ENCODE measurements around the gene MSI2.

MSI2 gene

GRCh38 chr17:57247261-57247660 lies 9.1 kb upstream of the MSI2 start:
- no peak overlapping the region for H2BK15ac ChIP-seq (replicated peaks; ENCODE audit: low read depth)
- H3K4ac ChIP-seq (ENCODE audit: low read depth, low read length) = no peak overlapping the region
- no peak overlapping the region for H3K18ac ChIP-seq (ENCODE audit: low read length)
- H4K8ac ChIP-seq (ENCODE audit: low read depth, low read length) = no peak overlapping the region
- no peak overlapping the region for H3K4me3 ChIP-seq (ENCODE audit: low read length)
- WGBS (ENCODE audit: extremely low coverage, insufficient coverage, low lambda C conversion rate) = no CpG with 5 or more reads among the region's 6 CpGs
- no peak overlapping the region for H3K23ac ChIP-seq (ENCODE audit: low read length)
- H3K27ac ChIP-seq (ENCODE audit: low read depth, low read length) = no peak overlapping the region
- H3K4me2 ChIP-seq (ENCODE audit: low read length) = no peak overlapping the region
- no peak for DNase-seq
- H3K56ac ChIP-seq (ENCODE audit: low read length) = no peak overlapping the region
- H3K9ac ChIP-seq (ENCODE audit: low read length) = no peak overlapping the region
- no peaks in the 10 kb centered on the region for H3K79me2 ChIP-seq (ENCODE audit: control insufficient read depth, insufficient read depth, low read length)
- no peak overlapping the region for H4K5ac ChIP-seq (ENCODE audit: low read length)
- H3K36me3 ChIP-seq (ENCODE audit: control insufficient read depth, insufficient read depth, low read length) = no peaks in the 10 kb centered on the region
- H3K4me1 ChIP-seq (ENCODE audit: control insufficient read depth, low read depth, low read length) = no peaks in the 10 kb centered on the region
- H3K79me1 ChIP-seq (ENCODE audit: low read length) = no peaks in the 10 kb centered on the region
- no peak overlapping the region for H2BK5ac ChIP-seq (ENCODE audit: low read length)
- no peak overlapping the region for H2AK5ac ChIP-seq (ENCODE audit: low read length)
- no peak overlapping the region for H2BK120ac ChIP-seq (ENCODE audit: low read depth, low read length)
- no peaks in the 10 kb centered on the region for H3K27me3 ChIP-seq (ENCODE audit: insufficient read depth, low read length, poor library complexity)

GRCh38 chr17:57247913-57248312 lies 8.4 kb upstream of the MSI2 start:
- H2BK120ac ChIP-seq (ENCODE audit: low read depth, low read length) = no peak overlapping the region
- H3K27ac ChIP-seq (ENCODE audit: low read depth, low read length) = no peak overlapping the region
- no peak overlapping the region for H3K9ac ChIP-seq (ENCODE audit: low read length)
- no peaks in the 10 kb centered on the region for H3K27me3 ChIP-seq (ENCODE audit: insufficient read depth, low read length, poor library complexity)
- no peak overlapping the region for H2BK15ac ChIP-seq (replicated peaks; ENCODE audit: low read depth)
- no peak overlapping the region for H2BK5ac ChIP-seq (ENCODE audit: low read length)
- WGBS (ENCODE audit: extremely low coverage, insufficient coverage, low lambda C conversion rate) = no CpG with 5 or more reads among the region's 2 CpGs
- no peak overlapping the region for H2AK5ac ChIP-seq (ENCODE audit: low read length)
- no peak overlapping the region for H3K4ac ChIP-seq (ENCODE audit: low read depth, low read length)
- no peak overlapping the region for H3K4me2 ChIP-seq (ENCODE audit: low read length)
- H3K56ac ChIP-seq (ENCODE audit: low read length) = no peak overlapping the region
- DNase-seq = no peak
- H3K79me2 ChIP-seq (ENCODE audit: control insufficient read depth, insufficient read depth, low read length) = no peaks in the 10 kb centered on the region
- H3K4me3 ChIP-seq (ENCODE audit: low read length) = no peak overlapping the region
- H3K23ac ChIP-seq (ENCODE audit: low read length) = no peak overlapping the region
- H4K8ac ChIP-seq (ENCODE audit: low read depth, low read length) = no peak overlapping the region
- H3K79me1 ChIP-seq (ENCODE audit: low read length) = no peaks in the 10 kb centered on the region
- no peaks in the 10 kb centered on the region for H3K36me3 ChIP-seq (ENCODE audit: control insufficient read depth, insufficient read depth, low read length)
- no peak overlapping the region for H3K18ac ChIP-seq (ENCODE audit: low read length)
- H4K5ac ChIP-seq (ENCODE audit: low read length) = no peak overlapping the region
- no peaks in the 10 kb centered on the region for H3K4me1 ChIP-seq (ENCODE audit: control insufficient read depth, low read depth, low read length)

- Histone ChIP-seq H3K36me3 (ENCODE audit: control insufficient read depth, insufficient read depth, low read length) (no peaks in the 10 kb centered on the region), H3K9ac (ENCODE audit: low read length) (no peak overlapping the region), H2BK5ac (ENCODE audit: low read length) (no peak overlapping the region), H2BK15ac (replicated peaks; ENCODE audit: low read depth) (no peak overlapping the region), H3K4me2 (ENCODE audit: low read length) (no peak overlapping the region), H3K27me3 (ENCODE audit: insufficient read depth, low read length, poor library complexity) (no peaks in the 10 kb centered on the region), H3K79me2 (ENCODE audit: control insufficient read depth, insufficient read depth, low read length) (no peaks in the 10 kb centered on the region), H3K4ac (ENCODE audit: low read depth, low read length) (no peak overlapping the region), H2BK120ac (ENCODE audit: low read depth, low read length) (no peak overlapping the region), H2AK5ac (ENCODE audit: low read length) (no peak overlapping the region), H3K56ac (ENCODE audit: low read length) (no peak overlapping the region), H4K8ac (ENCODE audit: low read depth, low read length) (no peak overlapping the region), H3K79me1 (ENCODE audit: low read length) (no peaks in the 10 kb centered on the region), H3K4me1 (ENCODE audit: control insufficient read depth, low read depth, low read length) (no peaks in the 10 kb centered on the region), H3K4me3 (ENCODE audit: low read length) (no peak overlapping the region), H3K18ac (ENCODE audit: low read length) (no peak overlapping the region), H3K23ac (ENCODE audit: low read length) (no peak overlapping the region), H3K27ac (ENCODE audit: low read depth, low read length) (no peak overlapping the region), H4K5ac (ENCODE audit: low read length) (no peak overlapping the region)
- no peak for DNase-seq
- no CpG with 5 or more reads among the region's 1 CpG for WGBS (ENCODE audit: extremely low coverage, insufficient coverage, low lambda C conversion rate)
Observed at GRCh38 chr17:57249520-57249919, 6.8 kb upstream of the MSI2 start.

GRCh38 chr17:57251211-57251787 lies 5.0 kb upstream of the MSI2 start:
- H3K36me3 ChIP-seq (ENCODE audit: control insufficient read depth, insufficient read depth, low read length) = no peaks in the 10 kb centered on the region
- no CpG with 5 or more reads among the region's 1 CpG for WGBS (ENCODE audit: extremely low coverage, insufficient coverage, low lambda C conversion rate)
- no peak overlapping the region for H2BK120ac ChIP-seq (ENCODE audit: low read depth, low read length)
- H3K23ac ChIP-seq (ENCODE audit: low read length) = no peak overlapping the region
- no peak overlapping the region for H3K9ac ChIP-seq (ENCODE audit: low read length)
- H3K4ac ChIP-seq (ENCODE audit: low read depth, low read length) = no peak overlapping the region
- H2BK5ac ChIP-seq (ENCODE audit: low read length) = no peak overlapping the region
- no peak overlapping the region for H3K4me3 ChIP-seq (ENCODE audit: low read length)
- H3K79me2 ChIP-seq (ENCODE audit: control insufficient read depth, insufficient read depth, low read length) = no peaks in the 10 kb centered on the region
- no peak for DNase-seq
- no peak overlapping the region for H3K4me2 ChIP-seq (ENCODE audit: low read length)
- H4K8ac ChIP-seq (ENCODE audit: low read depth, low read length) = no peak overlapping the region
- no peak overlapping the region for H2BK15ac ChIP-seq (replicated peaks; ENCODE audit: low read depth)
- no peak overlapping the region for H4K5ac ChIP-seq (ENCODE audit: low read length)
- H3K18ac ChIP-seq (ENCODE audit: low read length) = no peak overlapping the region
- no peak overlapping the region for H3K56ac ChIP-seq (ENCODE audit: low read length)
- H3K79me1 ChIP-seq (ENCODE audit: low read length) = no peaks in the 10 kb centered on the region
- H2AK5ac ChIP-seq (ENCODE audit: low read length) = no peak overlapping the region
- no peak overlapping the region for H3K27ac ChIP-seq (ENCODE audit: low read depth, low read length)
- no peaks in the 10 kb centered on the region for H3K27me3 ChIP-seq (ENCODE audit: insufficient read depth, low read length, poor library complexity)
- no peaks in the 10 kb centered on the region for H3K4me1 ChIP-seq (ENCODE audit: control insufficient read depth, low read depth, low read length)

GRCh38 chr17:57253362-57254065 lies 2.8 kb upstream of the MSI2 start:
- Histone ChIP-seq H2BK5ac (ENCODE audit: low read length) (no peak overlapping the region), H3K9ac (ENCODE audit: low read length) (no peak overlapping the region), H3K4me1 (ENCODE audit: control insufficient read depth, low read depth, low read length) (no peaks in the 10 kb centered on the region), H3K27ac (ENCODE audit: low read depth, low read length) (no peak overlapping the region), H3K4me3 (ENCODE audit: low read length) (no peak overlapping the region), H3K79me2 (ENCODE audit: control insufficient read depth, insufficient read depth, low read length) (no peaks in the 10 kb centered on the region), H2BK120ac (ENCODE audit: low read depth, low read length) (no peak overlapping the region), H3K36me3 (ENCODE audit: control insufficient read depth, insufficient read depth, low read length) (no peaks in the 10 kb centered on the region), H3K27me3 (ENCODE audit: insufficient read depth, low read length, poor library complexity) (no peaks in the 10 kb centered on the region), H3K4ac (ENCODE audit: low read depth, low read length) (no peak overlapping the region), H2AK5ac (ENCODE audit: low read length) (no peak overlapping the region), H3K23ac (ENCODE audit: low read length) (no peak overlapping the region), H4K8ac (ENCODE audit: low read depth, low read length) (no peak overlapping the region), H2BK15ac (replicated peaks; ENCODE audit: low read depth) (no peak overlapping the region), H3K18ac (ENCODE audit: low read length) (no peak overlapping the region), H4K5ac (ENCODE audit: low read length) (no peak overlapping the region), H3K4me2 (ENCODE audit: low read length) (no peak overlapping the region), H3K79me1 (ENCODE audit: low read length) (no peaks in the 10 kb centered on the region), H3K56ac (ENCODE audit: low read length) (no peak overlapping the region)
- no CpG with 5 or more reads among the region's 6 CpGs for WGBS (ENCODE audit: extremely low coverage, insufficient coverage, low lambda C conversion rate)
- no peak for DNase-seq
